Prostate gland (tissue), 2 donors: ENCODE data around the gene BUD31.

Experiments used
- CTCF ChIP-seq, 4 experiments: fragments of 200-600 bp in 2 of 4; fragments of 450-650 bp in 2 of 4; sonication (generic) in 2 of 4; IDR thresholded peaks; 1 replicate in 3 of 4; 2 replicates in 1 of 4; pipeline ENCODE4 v1.5.1; 2016 to 2019; ENCODE audit warnings: antibody characterized with exemption in 4 of 4, mild to moderate bottlenecking in 2 of 4, moderate library complexity in 2 of 4
- POLR2A ChIP-seq: fragments of 450-650 bp; IDR thresholded peaks from one replicate; pipeline ENCODE4 v1.6.1; 2016; ENCODE audit warnings: antibody characterized with exemption, mild to moderate bottlenecking

DNA sequence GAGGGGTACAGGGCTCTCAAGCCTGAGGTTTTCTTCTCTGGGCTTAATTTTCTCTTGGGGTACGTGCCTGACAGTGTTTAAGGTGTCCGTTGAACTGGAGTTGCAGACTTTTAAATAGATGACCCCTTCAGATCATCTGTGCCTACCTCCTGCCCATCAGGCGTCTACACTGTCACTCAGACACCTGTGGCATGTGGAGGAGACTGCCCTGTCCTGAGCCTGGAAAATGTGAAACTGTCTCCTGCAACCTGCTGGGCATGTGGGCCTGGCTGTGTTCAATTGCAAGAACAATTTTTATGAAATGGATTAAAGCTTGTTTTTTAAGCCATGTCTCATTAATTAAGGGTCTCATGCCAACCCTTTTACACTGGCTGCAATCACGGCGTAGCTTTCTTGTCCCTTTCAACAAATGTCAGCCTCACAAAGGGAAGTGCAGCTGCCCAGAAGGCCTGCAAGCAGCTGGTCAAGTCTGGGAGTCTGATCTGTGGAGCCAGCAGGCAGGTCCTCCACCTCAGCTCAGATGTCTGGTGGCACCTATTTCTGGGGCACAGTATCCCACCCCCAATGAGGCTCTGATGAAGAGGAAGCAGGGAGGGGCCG, 48.4 kb downstream of the BUD31 start:
- TF ChIP-seq CTCF (IDR thresholded peaks at IDR 0.05) (no peak), POLR2A (no peak)
